Suprapubic skin (tissue), 4 donors: ENCODE data around the gene MCL1.

ENCODE experiments used
- EP300 ChIP-seq: sonication (generic); formaldehyde crosslinking; IDR thresholded peaks from one replicate; pipeline ENCODE4 v1.6.1; 2017; ENCODE audit warnings: antibody characterized with exemption
- POLR2A ChIP-seq, 2 donors: fragments of 450-650 bp; IDR thresholded peaks; one replicate each; pipeline ENCODE4 v1.6.1; 2017; ENCODE audit warnings: antibody characterized with exemption in 2 of 2, mild to moderate bottlenecking in 2 of 2, moderate library complexity in 2 of 2
- POLR2AphosphoS5 ChIP-seq, 3 donors: sonication (generic); formaldehyde crosslinking; IDR thresholded peaks; one replicate each; pipeline ENCODE4 v1.6.1; 2017; ENCODE audit warnings: antibody characterized with exemption in 3 of 3

GRCh38 chr1:150576367-150576711 is 3.1 kb downstream of the MCL1 start:
- TF ChIP-seq POLR2AphosphoS5 (IDR thresholded peaks at IDR 0.05) (no peak), EP300 (no peak), POLR2A (IDR thresholded peaks at IDR 0.05) (no peak)
